SU-DHL-6 (cell line): Measurements from ENCODE around the gene C12orf57.

Experiments used
- CTCF ChIP-seq: fragments of 200-600 bp; sonication (generic); IDR thresholded peaks from one replicate; pipeline ENCODE4 v1.5.1; 2017; ENCODE audit warnings: antibody characterized with exemption, mild to moderate bottlenecking, low read length, moderate library complexity; ENCODE audit not compliant: insufficient read depth, poor library complexity, severe bottlenecking
- EZH2phosphoT487 ChIP-seq: fragments of 200-600 bp; sonication (generic), shearing (Covaris generic); conservative IDR thresholded peaks from 2 replicates; pipeline ENCODE4 v1.6.1; 2018; ENCODE audit warnings: mild to moderate bottlenecking, antibody characterized with exemption, low read length, moderate library complexity, mixed read lengths

GRCh38 chr12:6961695-6962284 is 18.0 kb downstream of the C12orf57 start:
- TF ChIP-seq CTCF, result no peak
- TF ChIP-seq EZH2phosphoT487, result no peak
